GM18519 (cell line): ENCODE data around the gene CACNA2D2.

Source experiments
- ATAC-seq: cut with Tn5 transposase; IDR thresholded peaks from one replicate; pipeline ENCODE4 v1.9.1; 2021; ENCODE audit warnings: mild to moderate bottlenecking, moderate library complexity; ENCODE audit not compliant: unreplicated experiment, low FRiP score

CACNA2D2 gene

DNA sequence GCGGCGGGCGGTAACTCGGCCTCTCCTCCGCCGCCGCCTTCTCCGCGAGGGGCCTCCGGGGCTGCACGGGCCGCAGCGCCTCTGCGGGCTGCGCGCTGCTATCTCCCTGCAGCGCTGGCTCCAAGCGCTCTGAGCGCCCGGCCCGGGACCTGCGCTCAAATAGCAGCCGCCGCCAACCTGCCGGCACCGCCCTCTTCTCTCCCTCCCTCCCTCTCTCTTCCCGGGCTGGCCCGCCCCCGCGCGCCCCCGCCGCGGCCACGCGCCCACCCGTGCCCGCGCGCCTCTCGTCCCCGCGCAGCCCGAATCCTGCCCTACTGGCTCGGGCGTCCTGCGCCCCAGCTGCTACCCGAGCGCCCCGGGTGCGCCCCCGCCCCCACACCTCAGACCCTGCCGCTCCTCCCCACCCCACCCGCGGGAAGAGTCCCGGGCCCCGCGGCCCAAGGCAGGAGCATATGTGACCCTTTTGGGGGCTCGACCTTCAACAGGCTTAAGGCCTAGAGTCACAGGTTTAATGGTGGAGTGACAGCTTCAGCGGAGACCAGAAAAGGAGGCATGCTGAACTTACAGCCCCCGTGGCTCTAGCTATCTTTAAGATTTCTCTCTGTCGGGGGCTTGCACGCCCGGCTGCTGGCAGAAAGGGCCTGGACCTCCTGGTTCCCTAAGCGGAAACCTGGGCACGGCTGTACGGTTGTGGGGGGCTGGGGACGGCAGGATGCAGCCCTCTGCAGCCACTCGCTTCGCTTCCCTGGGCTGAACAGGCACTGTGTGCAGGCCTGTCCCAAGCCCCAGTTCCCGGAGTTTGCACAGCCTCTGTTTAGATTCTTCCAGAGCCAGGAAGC lies at the start of gene CACNA2D2:
Gene CACNA2D2, minus strand, starts transcription at position 131 of the 839 bp plus-strand sequence. CDS start 211 bp downstream, outside the sequence.
- ATAC-seq = no peak

DNA sequence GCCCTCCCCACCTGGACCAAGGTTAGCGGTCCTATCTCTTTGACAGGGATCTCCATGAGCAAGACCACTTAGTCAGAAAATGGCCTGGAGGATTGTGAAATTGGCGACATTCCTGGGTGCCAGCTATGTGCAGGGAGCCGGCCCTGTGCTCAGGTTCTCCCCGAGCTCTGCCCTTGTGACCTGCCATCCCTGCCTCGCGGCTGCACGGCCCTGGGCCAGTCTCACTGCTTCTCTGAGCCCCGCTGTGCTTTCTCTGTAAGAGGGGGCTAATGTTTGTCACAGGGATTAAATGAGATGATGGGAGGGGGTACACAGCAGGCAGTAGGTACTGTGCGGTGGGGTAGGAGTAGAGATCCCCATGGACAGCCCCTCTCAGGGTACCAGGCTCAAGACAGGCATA lies 49.2 kb upstream of the CACNA2D2 start:
- no peak for ATAC-seq

DNA sequence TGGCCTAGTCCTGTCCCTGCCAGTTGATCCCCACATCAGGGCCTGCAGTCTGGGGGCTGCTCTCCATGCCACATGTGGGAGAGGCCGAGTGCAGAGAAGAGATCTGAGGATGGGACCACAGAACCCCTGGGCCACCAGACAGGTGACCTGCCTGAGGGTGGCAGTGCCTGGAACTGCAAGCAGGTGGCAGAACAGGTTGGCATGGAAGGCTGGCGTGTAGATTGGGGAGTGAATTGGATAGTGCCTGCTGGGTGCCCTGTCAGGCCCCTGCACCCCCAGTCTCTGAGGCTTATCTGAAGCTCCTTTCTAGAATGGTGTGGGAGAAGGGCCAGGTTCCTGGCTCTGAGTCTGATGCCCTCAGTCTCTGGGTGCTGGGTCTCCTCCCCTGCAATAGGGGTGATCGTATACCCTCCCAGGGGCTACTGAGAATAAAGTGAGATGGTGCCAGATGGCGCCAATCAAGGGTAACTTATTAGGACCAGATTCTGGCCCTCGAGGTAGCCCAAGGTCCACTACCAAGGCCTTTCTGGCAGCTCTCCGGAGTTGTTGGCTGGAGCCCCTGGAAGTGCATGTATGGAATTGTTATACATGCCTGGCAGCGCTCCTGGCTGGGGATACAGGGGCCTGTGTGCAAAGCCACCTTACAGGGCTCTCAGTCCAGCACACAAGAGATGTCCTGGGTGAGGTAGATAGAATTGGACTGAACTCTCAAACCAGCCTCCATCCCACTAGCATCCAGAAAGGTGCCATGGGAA lies 48.4 kb upstream of the CACNA2D2 start:
- no peak for ATAC-seq

DNA sequence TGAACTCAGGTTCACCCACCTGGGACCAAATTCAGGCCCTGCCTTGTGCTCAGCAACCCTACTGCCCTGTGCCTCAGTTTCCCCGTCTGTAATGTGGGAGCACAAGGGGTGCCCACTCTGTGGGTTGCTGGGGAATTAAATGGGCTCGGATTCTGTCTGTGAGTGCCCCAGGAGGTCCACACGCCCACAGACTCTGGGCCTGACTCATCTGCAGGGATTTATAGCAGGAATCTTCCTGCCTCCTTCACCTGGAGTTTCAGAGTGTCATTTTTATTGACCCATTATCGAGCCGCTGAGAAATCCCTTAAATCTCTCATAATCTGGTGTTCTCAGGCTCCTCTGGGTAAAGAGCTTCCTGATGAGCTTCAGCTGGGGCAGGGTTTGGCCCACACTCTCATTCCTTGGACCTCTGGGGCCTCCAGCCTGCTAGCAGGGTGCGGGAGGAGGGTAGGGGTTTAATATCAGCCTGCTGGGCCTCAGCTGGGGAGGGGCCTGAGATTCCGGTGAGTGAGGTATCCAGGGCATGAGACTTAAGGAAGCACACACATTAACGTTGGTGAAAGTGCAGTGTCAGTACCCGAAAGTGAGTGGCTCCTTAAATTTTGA lies 47.7 kb upstream of the CACNA2D2 start:
- ATAC-seq = no peak

DNA sequence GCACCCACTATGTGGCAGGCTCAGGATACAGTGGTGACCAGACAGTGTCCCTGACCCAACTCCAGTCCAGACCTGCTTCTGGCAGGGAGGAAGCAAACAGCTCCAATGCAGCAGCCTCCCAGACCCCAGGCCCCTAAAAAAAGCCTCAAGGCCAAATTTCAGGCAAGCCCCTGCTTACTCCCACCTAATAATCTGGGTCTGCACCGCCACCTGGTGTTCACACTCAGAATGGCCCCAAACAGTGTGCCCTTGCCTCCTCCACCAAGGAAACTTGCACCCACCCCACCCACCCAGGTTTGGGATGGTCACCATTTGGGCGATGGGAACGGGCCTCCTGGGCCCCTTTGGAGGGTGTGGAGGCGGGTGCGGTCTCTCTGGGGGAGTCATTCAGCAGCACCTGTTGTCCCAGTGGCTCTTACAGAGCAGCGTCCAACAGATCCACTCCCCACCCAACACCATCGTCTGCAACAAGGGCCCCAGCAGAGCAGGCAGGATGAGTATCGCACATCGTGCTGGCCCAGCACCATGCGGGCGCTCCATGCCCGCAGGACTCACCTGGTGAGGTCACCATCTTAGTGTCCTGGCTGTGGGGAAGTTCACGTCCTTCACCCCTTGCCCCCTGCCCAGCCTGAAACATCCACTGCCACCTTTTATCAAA lies 46.8 kb upstream of the CACNA2D2 start:
- no peak for ATAC-seq

DNA sequence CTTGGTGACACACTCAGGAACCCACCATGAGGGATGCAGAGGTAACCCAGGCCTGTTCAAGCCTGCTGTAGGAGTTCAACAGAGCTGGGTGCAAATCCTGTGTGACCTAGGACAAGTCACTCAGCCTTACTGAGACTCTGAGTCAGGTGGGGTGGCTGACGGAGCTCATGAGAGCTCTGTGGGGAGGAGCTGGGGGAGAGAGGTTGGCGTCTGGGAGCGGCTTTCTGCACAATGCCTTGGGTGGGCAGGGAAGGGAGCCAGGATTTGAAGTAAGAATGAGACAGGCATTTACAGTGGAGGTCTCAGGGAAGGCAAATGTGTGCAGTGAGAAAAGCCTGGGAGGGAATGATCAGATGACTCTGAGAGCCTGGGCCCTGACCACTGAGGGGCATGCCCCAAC lies 45.8 kb upstream of the CACNA2D2 start:
- no peak for ATAC-seq

DNA sequence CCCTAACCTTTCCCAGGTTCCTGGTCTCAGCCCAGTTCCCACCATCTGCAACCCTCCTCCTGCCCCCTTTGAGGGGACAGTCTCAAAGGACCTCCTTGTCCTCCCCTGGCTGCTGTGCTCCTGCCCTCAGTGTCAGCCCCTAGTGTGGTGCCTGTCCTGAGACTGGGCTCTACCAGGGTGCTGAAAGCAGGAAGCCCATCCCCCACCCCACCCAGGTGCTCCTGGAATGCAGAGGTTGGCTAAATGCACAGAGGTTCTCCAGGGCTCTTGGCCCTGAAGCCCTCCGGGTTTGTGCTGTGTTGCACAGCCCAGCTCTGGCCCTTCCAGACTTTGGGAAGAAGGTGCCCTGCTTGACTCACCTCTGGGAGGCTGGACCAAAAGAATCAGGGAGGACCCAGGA lies 42.3 kb upstream of the CACNA2D2 start:
- no peak for ATAC-seq

DNA sequence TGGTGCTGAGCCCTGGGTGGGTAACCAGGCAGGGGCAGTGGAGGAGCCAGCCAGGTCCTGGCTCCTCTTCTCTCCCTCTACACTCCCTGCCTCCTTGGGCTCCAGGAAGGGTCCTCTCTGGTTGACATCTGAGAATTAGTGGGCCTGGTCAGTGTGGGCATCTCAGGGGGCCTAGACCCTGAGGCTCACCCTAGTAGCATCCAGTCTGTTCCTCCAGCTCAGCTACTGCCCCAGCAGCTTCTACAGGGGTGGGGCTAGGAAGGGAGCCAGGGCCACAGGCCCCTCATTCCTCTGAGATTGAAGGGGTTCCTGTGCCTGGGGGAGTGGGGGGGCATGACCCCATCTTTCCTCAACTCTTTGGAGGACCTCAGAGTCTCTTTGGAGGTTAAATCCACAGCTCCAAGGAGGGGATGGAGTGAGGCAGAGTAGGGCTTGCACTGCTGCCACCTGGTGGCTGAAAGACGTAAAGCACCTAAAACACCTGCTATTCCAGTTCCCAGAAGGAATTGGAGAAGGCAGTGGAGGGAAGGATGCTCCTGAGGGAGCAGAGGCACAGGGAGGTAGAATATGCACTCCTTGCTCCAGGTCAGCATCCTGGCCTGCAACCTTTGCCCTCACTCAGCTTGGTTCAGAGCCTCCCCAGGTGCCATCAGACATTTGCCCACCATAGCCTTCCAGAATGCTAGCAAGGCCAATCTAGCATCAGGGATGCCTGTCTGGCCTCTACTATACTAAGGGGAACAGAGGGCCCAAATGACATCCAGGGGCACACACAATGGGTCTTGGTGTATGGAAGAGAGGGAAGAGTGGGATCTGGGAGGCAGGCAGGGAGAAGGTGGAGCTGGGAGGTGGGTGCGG lies 39.0 kb upstream of the CACNA2D2 start:
- no peak for ATAC-seq

DNA sequence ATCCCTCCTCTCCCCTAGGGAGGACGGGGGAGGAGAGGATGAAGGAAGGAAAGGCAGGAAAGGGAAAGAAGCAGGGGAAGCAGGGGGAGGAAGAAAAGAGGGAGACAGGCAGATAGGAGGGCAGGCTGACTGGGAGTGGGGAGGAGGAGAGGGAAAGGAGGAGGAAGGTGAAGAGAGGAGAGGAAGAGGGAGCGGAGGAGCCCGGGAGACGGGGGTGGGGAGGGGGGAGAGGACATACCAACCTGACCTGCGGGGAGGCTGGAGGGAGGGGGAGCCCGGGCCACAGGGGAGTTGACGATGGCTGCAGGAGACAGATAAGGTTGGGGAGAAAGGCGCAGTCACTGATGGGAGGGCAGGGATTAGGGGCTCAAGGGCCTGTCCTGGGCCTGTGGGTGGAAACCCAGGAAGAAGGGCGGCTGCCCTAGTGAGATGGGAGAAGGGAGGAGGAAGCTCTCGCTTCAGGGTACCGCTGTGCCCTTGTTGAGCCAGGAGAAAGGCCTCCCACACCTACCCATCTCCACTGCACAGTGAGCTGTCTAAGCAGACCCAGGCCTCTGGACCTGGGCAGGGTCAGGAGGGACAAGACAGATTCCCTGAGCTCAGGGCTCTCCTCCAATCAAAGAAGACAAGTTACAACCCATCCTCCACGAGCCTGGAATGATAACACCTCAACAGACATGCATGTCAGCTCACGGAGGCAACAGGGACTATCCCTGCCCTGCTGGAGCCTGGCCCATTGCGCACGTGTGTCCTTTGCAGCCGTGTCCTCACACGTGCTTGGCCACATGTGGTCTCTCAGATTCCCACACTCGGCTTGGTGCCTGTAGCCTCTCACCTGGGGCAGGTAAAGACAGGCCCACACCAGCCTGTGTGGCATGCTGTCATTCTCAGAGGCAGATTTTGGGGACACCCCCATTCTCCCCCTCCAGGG lies 36.2 kb upstream of the CACNA2D2 start:
- no peak for ATAC-seq

DNA sequence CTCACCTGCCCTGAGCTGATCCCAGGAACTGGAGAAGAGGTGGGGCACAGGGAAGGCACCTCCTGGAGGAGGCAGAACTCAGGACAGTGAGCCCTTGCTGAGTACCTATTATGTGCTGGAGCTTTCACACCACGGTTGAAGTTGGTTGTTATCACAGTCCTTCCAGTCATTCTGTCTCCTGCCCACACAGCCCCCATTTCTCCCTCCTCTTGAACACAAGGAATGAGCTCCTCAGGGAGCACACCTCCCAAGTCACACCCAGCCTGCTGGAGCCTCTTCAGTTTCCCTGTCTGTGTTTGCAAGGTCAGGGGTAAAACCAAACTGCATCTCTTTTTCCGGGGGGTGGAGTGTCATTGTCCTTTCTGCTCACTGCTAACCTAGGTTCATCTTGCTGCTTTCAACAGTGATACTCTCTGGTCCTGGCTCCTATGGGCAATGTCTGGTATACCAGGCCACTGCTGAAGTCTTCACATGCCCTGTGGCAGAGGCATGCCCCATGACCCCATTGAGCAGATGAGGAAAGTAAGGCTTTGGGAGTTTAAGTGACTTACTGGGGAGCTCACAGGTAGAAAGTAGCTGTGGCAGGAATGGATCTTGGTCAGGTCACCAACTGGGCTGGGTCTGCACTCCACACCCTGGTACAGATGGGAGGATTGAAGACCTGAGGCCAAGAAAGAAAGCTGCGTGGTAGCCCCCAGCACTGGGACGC lies 34.1 kb upstream of the CACNA2D2 start:
- ATAC-seq = no peak

DNA sequence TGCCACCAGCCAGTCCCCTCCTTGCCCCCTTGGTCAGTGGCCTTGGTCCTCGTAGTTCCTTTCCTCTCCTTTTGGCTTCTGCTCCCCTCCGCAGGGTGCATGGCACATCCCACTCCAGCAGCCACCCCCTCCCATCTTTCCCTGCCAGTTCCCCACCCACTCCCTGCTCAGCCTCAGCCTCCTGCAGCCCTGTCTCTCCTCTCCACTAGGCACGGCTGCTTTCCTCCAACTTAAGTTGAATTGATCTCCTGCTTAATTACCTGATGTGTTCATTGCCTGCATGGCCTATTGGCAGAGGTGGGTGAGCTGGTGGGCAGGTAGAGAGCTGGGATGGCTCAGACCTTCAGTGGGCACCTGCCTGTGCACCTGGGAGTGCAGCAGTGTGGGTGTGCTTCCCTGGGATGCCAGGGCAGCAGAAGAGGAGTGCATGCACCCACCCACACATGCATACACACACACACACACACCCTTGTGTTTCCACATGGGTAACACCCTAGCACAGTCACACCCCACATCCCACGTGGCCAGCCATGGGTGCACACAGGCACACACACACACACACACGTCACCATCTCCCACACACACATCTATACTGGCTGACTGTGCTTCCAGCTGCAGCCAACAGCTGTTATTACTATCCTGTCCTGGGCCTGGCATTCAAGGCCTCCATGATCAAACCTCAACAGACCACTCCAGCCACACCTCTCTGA lies 33.2 kb upstream of the CACNA2D2 start:
- ATAC-seq = no peak

DNA sequence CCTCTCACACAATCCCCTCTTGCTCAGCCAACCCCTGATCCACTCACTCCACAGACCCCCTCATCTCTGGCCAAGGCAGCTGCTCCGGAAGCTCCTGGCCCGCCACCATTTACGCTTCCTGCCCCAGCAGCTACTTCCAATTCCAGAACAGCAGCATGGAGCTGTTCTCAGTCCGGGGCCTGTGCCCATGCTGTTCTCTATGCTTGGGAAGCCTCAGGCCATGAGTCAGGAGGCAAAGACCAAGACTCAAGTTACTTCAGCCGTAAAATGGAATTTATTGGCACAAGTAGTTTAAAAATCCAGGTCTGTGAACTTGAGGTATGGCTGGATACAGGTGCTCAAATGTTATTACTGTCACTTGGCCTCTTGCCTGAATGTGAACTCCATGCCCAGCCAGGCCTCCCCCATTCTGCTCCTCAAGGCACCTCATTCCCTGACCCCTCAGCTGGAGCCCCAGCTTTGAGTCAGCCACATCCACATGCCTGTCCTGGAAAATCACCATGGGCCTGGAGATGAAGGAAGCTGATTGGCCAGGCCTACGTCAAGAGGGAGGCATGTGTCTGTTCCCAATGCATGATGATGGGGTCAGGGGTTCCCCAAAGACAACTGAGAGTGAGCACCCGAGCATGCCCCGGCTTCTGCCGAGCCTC lies 31.4 kb upstream of the CACNA2D2 start:
- no peak for ATAC-seq

DNA sequence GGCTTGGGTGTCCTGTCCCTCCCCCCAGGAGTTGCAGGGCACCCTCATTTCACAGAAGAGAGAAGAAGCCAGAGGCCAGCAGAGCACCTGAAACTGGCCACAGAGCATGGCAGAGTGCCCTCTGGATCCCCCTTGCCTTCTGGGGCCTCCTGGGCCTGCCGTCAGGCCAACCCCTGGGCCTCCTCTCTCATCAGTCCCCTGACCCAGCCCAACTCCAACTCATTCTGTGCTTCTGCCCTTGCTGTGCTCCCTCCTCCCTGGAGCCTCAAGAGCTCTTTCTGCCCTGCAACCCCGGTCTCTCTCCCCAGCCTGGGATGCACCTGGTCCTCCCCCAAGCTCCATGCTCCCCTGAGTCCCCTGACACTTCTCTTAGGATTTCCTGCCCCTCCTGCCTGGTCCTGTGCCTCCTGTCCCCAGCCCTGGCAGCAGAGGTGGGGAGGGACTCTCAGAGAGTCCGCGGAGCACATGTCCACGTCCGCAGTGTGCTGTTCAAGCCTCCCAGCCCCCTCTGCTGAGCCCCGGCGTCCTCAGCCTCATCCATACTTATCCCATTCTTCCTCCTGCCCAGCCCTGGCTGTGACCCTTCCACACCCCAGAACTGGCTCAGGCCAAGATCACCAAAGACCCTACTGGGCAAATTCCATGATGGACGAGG lies 30.5 kb upstream of the CACNA2D2 start:
- ATAC-seq = no peak

DNA sequence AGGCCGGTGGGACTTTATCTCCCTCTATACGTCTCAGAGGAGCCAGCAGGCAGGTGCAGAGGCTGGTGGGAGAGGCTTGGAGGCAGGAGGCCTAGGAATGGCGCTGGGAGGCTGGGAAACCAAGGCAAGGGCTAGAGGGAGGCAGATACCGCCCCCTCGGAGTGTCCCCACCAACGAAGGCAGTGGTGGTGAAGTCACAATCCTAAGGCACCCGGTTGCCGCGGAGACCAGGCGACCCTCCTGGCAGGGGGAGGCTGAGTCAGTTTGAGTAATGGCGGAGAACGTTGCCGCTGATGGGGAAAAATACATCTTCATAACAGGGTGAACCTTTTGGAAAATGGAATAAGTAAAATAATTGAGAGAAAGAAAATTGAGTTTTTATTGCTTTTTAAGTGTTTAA lies 29.9 kb upstream of the CACNA2D2 start:
- ATAC-seq = no peak

DNA sequence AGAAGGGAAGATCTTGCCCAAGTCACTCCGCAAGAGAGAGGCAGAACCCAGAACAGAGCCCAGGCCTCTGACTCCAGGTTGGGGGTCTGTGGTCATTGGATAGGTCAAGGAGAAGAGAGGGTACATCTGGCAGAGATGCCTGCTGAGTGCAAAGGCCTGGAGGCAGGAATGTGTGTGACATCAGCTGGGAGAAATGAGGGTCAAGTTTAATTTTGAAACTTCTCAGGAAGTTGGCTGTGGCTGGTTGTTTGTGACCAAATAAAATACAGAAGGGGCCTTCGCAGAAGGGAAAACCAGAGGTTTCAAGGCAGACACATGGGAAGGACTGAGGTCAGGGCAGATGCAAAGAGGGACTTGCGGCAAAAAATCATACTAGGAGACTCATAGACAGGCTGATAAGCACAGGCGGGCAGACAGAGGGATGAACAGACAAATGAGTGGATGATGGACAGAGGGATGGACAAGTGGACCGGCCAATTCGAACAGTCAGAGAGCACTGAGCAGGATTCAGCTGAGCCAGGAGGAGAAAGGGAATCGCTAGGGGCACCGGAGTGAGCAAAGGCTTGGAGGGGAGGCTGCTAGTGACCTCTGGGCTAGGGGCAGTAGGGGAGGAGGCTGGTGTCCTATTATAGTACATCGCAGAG lies 28.8 kb upstream of the CACNA2D2 start:
- no peak for ATAC-seq

DNA sequence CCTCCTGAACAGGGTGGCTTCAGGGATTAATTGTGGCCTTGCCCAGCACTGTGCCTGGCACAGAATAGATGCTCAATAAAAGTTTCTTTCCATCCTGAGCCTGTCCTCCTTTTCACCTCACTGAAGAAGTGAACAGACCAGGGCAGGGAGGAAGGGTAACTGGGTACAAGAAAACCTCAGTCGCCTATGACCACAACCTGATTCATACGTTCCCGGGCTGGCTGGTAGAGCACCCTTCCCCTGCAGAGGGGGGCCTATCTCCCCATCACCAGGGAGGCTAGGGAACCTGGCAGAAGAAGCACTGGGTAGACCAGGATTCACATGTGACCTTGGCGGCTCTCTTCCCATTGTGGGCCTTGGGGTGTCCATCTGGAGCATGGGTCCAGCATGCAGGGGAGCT lies 27.8 kb upstream of the CACNA2D2 start:
- ATAC-seq = no peak
